Midbrain (tissue), 1 donor: ENCODE measurements around the gene PHKG1.
"Not testable (repeated sequence)": the region's sequence is repeated elsewhere in the genome, so short reads cannot be mapped to it uniquely, and the experiment has no call there.

Experiments used
- DNase-seq: peaks from one replicate; lab custom pipeline; 2025; lab: John Stamatoyannopoulos, UW

PHKG1 gene

GRCh38 chr7:56045758-56046157 lies 47.0 kb downstream of the PHKG1 start:
- not testable (repeated sequence) for DNase-seq

- DNase-seq, result no peak
Observed at GRCh38 chr7:56040730-56041129, 52.0 kb downstream of the PHKG1 start.

- DNase-seq, result peak; percentile 56
Observed at GRCh38 chr7:56033671-56034432, 58.9 kb downstream of the PHKG1 start.

- DNase-seq, result not testable (repeated sequence)
Observed at GRCh38 chr7:56032578-56032977, 60.2 kb downstream of the PHKG1 start.

- DNase-seq, result not testable (repeated sequence)
Observed at GRCh38 chr7:56031556-56031955, 61.2 kb downstream of the PHKG1 start.

- no peak for DNase-seq
Observed at GRCh38 chr7:56030340-56030739, 62.4 kb downstream of the PHKG1 start.
